ENCODE results near the gene IL2RA. TPM values are rescaled to one million over a fixed set of nuclear protein-coding genes. Genes with fewer than 3 reads are reported as not detected.
"Not testable (repeated sequence)": the region's sequence is repeated elsewhere in the genome, so short reads cannot be mapped to it uniquely, and the experiment has no call there.

IL2RA gene
- total RNA-seq, 1 experiment from 2014 or later: not detected

DNA sequence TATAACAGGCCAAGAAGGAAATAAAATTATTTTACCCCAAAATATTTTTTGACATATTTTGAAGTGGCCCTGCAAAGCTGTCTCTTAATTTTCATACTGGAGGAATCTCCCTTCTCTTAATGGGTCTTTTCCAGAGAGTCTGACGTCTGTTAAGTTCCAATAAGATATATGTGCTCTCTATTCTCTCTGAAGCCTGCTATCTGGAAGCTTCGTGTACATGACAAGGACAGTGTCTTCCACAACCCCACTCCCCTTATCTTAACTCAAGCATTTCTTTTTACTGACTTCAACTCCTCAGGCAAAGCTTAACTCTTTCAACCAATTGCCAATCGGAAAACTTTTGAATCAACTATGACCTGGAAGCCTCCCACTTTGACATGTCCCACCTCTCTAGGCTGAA, 55.6 kb downstream of the IL2RA start:
- H3K4me1 Mint-ChIP-seq (ENCODE audit: low read depth, unreplicated experiment): no peaks in the 10 kb centered on the region
- H3K27me3 Mint-ChIP-seq (ENCODE audit: unreplicated experiment): peaks cover 46% of the 10 kb centered on the region
- TF ChIP-seq, protein P1, sequence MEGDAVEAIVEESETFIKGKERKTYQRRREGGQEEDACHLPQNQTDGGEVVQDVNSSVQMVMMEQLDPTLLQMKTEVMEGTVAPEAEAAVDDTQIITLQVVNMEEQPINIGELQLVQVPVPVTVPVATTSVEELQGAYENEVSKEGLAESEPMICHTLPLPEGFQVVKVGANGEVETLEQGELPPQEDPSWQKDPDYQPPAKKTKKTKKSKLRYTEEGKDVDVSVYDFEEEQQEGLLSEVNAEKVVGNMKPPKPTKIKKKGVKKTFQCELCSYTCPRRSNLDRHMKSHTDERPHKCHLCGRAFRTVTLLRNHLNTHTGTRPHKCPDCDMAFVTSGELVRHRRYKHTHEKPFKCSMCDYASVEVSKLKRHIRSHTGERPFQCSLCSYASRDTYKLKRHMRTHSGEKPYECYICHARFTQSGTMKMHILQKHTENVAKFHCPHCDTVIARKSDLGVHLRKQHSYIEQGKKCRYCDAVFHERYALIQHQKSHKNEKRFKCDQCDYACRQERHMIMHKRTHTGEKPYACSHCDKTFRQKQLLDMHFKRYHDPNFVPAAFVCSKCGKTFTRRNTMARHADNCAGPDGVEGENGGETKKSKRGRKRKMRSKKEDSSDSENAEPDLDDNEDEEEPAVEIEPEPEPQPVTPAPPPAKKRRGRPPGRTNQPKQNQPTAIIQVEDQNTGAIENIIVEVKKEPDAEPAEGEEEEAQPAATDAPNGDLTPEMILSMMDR (IDR thresholded peaks at IDR 0.05; ENCODE audit: unreplicated experiment): no peak
- no peaks in the 10 kb centered on the region for H3K36me3 Mint-ChIP-seq (ENCODE audit: insufficient read depth, unreplicated experiment)
- peaks cover 2% of the 10 kb centered on the region for H3K9me3 Mint-ChIP-seq (ENCODE audit: low read depth, unreplicated experiment)
- no peak for DNase-seq
- CTCF ChIA-PET: no interaction called here
- intact Hi-C loops (cut with micrococcal nuclease; ENCODE audit: unreplicated experiment): no loop called here
- no TSS peak for BruUV-seq (replicated peaks)
- no peak overlapping the region for H3K4me3 Mint-ChIP-seq (ENCODE audit: low read depth, unreplicated experiment)
- no peak overlapping the region for H3K27ac Mint-ChIP-seq (ENCODE audit: unreplicated experiment)

GRCh38 chr10:6005856-6006395, 56.2 kb downstream of the IL2RA start:
- Mint-ChIP-seq H3K4me1 (ENCODE audit: low read depth, unreplicated experiment) (no peaks in the 10 kb centered on the region), H3K36me3 (ENCODE audit: insufficient read depth, unreplicated experiment) (no peaks in the 10 kb centered on the region), H3K9me3 (ENCODE audit: low read depth, unreplicated experiment) (peaks cover 2% of the 10 kb centered on the region), H3K27ac (ENCODE audit: unreplicated experiment) (no peak overlapping the region), H3K4me3 (ENCODE audit: low read depth, unreplicated experiment) (no peak overlapping the region), H3K27me3 (ENCODE audit: unreplicated experiment) (peaks cover 47% of the 10 kb centered on the region)
- no peak for DNase-seq
- no TSS peak for BruUV-seq (replicated peaks)
- TF ChIP-seq, protein P1 (IDR thresholded peaks at IDR 0.05; ENCODE audit: unreplicated experiment): no peak
- intact Hi-C loops (cut with micrococcal nuclease; ENCODE audit: unreplicated experiment): no loop called here
- CTCF ChIA-PET: no interaction called here

DNA sequence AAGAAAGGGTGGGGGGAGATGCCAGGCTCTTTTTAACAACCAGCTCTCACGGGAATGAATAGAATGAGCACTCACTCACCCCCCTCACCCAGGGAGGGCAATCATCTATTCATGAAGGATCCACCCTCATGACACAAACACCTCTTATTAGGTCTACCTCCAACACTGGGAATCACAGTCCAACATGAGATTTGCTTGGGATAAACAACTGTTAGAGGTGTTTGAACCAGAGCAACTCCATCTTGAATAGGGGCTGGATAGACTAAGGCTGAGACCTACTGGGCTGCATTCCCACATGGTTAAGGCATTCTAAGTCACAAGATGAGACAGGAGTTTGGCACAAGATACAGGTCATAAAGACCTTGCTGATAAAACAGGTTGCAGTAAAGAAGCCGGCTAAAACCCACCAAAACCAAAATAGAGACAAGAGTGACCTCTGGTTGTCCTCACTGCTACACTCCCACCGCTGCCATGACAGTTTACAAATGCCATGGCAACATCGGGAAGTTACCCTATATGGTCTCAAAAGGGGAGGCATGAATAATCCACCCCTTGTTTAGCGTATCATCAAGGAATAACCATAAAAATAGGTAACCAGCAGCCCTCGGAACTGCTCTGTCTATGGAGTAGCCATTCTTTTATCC, 56.9 kb downstream of the IL2RA start:
- CTCF ChIA-PET; intact Hi-C loops (cut with micrococcal nuclease; ENCODE audit: unreplicated experiment): not testable (repeated sequence)

DNA sequence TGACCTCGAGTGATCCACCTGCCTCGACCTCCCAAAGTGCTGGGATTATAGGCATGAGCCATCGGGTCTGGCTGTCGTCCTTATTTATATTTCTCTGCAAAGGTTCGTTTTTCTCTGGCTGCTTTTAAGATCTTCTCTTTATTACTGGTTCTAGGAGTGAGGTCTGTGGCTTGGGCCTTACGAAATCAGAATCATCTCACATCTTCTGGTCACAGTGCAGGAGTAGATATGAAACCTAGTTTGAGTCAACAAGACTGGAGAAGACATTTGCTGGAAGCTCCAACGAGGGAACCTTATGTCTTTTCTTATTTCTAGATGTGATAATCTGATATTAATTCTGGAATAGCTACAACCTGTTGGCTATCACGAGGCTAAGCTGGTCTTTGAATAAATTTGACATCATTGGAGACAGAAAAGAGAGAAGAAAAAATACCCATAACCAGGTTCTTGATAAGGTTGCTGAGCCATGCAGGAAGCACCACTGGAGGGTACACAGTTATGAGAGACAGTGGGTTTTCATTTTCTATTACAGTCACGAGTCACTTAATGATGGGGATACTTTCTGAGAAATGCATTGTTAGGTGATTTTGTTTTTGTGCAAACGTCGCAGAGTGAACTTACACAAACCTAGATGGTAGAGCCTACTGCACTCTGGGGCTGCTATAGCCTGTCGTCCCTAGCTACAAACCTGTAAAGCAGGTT, 59.2 kb downstream of the IL2RA start:
- BruUV-seq (replicated peaks): no TSS peak
- Mint-ChIP-seq H3K4me3 (ENCODE audit: low read depth, unreplicated experiment) (no peak overlapping the region), H3K27ac (ENCODE audit: unreplicated experiment) (no peak overlapping the region), H3K27me3 (ENCODE audit: unreplicated experiment) (peaks cover 61% of the 10 kb centered on the region), H3K36me3 (ENCODE audit: insufficient read depth, unreplicated experiment) (no peaks in the 10 kb centered on the region), H3K4me1 (ENCODE audit: low read depth, unreplicated experiment) (peaks cover 8% of the 10 kb centered on the region), H3K9me3 (ENCODE audit: low read depth, unreplicated experiment) (no peaks in the 10 kb centered on the region)
- intact Hi-C loops (cut with micrococcal nuclease; ENCODE audit: unreplicated experiment): no loop called here
- CTCF ChIA-PET: no interaction called here
- TF ChIP-seq, protein P1 (IDR thresholded peaks at IDR 0.05; ENCODE audit: unreplicated experiment): no peak
- DNase-seq: no peak

More for the DNA sequence above, 56.9 kb downstream of the IL2RA start:
- BruUV-seq (replicated peaks); DNase-seq; H3K27ac Mint-ChIP-seq (ENCODE audit: unreplicated experiment); H3K4me3 Mint-ChIP-seq (ENCODE audit: low read depth, unreplicated experiment); H3K9me3 Mint-ChIP-seq (ENCODE audit: low read depth, unreplicated experiment); H3K36me3 Mint-ChIP-seq (ENCODE audit: insufficient read depth, unreplicated experiment); H3K4me1 Mint-ChIP-seq (ENCODE audit: low read depth, unreplicated experiment): not testable (repeated sequence)
- peaks cover 53% of the 10 kb centered on the region for H3K27me3 Mint-ChIP-seq (ENCODE audit: unreplicated experiment)
